T-helper 2 cell treated with Interferon-gamma antibody and Interleukin-4, amounts not matched to agents 5 μg/mL and 100 μg/mL, for 36 hours (primary cell): ENCODE measurements around the gene ZNF430.
A peak's percentile ranks its signal among the peaks of the same experiment; 100 is the strongest.

Source experiments
- DNase-seq: peaks from one replicate; pipeline ENCODE4 v3.0.0; 2021; ENCODE audit warnings: low spot score
- H3K27ac Mint-ChIP-seq: one replicate; pipeline ENCODE4 v1.8.0; 2021; ENCODE audit warnings: mild to moderate bottlenecking, mixed read lengths
- H3K27me3 Mint-ChIP-seq: one replicate; pipeline ENCODE4 v1.8.0; 2021; ENCODE audit warnings: low read depth, mixed read lengths
- H3K36me3 Mint-ChIP-seq: one replicate; pipeline ENCODE4 v1.8.0; 2021; ENCODE audit warnings: low read depth, mixed read lengths
- H3K4me1 Mint-ChIP-seq: one replicate; pipeline ENCODE4 v1.8.0; 2021; ENCODE audit warnings: low read depth, mixed read lengths
- H3K4me3 Mint-ChIP-seq: one replicate; pipeline ENCODE4 v1.8.0; 2022; ENCODE audit warnings: mild to moderate bottlenecking, moderate library complexity, mixed read lengths
- H3K9me3 Mint-ChIP-seq: one replicate; pipeline ENCODE4 v1.8.0; 2021; ENCODE audit warnings: mixed read lengths

ZNF430 gene

GRCh38 chr19:21084343-21084742 is 63.9 kb downstream of the ZNF430 start:
- no peaks in the 10 kb centered on the region for H3K27me3 Mint-ChIP-seq
- H3K36me3 Mint-ChIP-seq: peaks cover 60% of the 10 kb centered on the region
- H3K4me1 Mint-ChIP-seq: peaks cover 28% of the 10 kb centered on the region
- no peak overlapping the region for H3K4me3 Mint-ChIP-seq
- H3K27ac Mint-ChIP-seq: peak overlapping the region; percentile 64
- peak; percentile 25 for DNase-seq
- H3K9me3 Mint-ChIP-seq: no peaks in the 10 kb centered on the region

- Mint-ChIP-seq H3K4me3 (no peak overlapping the region), H3K27ac (no peak overlapping the region), H3K27me3 (no peaks in the 10 kb centered on the region), H3K36me3 (peaks cover 70% of the 10 kb centered on the region), H3K9me3 (no peaks in the 10 kb centered on the region), H3K4me1 (peaks cover 25% of the 10 kb centered on the region)
- DNase-seq: no peak
Measured at GRCh38 chr19:21087871-21088270, 67.4 kb downstream of the ZNF430 start.

- H3K9me3 Mint-ChIP-seq: peaks cover 10% of the 10 kb centered on the region
- H3K27me3 Mint-ChIP-seq: no peaks in the 10 kb centered on the region
- H3K36me3 Mint-ChIP-seq: peaks cover 66% of the 10 kb centered on the region
- H3K4me1 Mint-ChIP-seq: peaks cover 8% of the 10 kb centered on the region
- H3K4me3 Mint-ChIP-seq: no peak overlapping the region
- H3K27ac Mint-ChIP-seq: no peak overlapping the region
- DNase-seq: no peak
Measured at GRCh38 chr19:21092109-21092508, 71.7 kb downstream of the ZNF430 start.

- Mint-ChIP-seq H3K36me3 (peaks cover 70% of the 10 kb centered on the region), H3K4me3 (no peak overlapping the region), H3K4me1 (peaks cover 5% of the 10 kb centered on the region), H3K27ac (peak overlapping the region; percentile 45), H3K9me3 (peaks cover 15% of the 10 kb centered on the region), H3K27me3 (no peaks in the 10 kb centered on the region)
- DNase-seq: no peak
Measured at GRCh38 chr19:21094347-21095025, 74.0 kb downstream of the ZNF430 start.

- no peak for DNase-seq
- Mint-ChIP-seq H3K4me3 (no peak overlapping the region), H3K36me3 (peaks cover 73% of the 10 kb centered on the region), H3K27ac (no peak overlapping the region), H3K27me3 (no peaks in the 10 kb centered on the region), H3K9me3 (peaks cover 15% of the 10 kb centered on the region), H3K4me1 (peaks cover 13% of the 10 kb centered on the region)
Measured at GRCh38 chr19:21098291-21098690, 77.8 kb downstream of the ZNF430 start.

GRCh38 chr19:21101521-21102242 is 81.2 kb downstream of the ZNF430 start:
- Mint-ChIP-seq H3K4me1 (peaks cover 10% of the 10 kb centered on the region), H3K27me3 (no peaks in the 10 kb centered on the region), H3K9me3 (peaks cover 11% of the 10 kb centered on the region), H3K4me3 (no peak overlapping the region), H3K36me3 (peaks cover 73% of the 10 kb centered on the region), H3K27ac (no peak overlapping the region)
- no peak for DNase-seq

- no peaks in the 10 kb centered on the region for H3K27me3 Mint-ChIP-seq
- peaks cover 87% of the 10 kb centered on the region for H3K36me3 Mint-ChIP-seq
- peaks cover 50% of the 10 kb centered on the region for H3K9me3 Mint-ChIP-seq
- no peaks in the 10 kb centered on the region for H3K4me1 Mint-ChIP-seq
- no peak overlapping the region for H3K4me3 Mint-ChIP-seq
- no peak for DNase-seq
- H3K27ac Mint-ChIP-seq: no peak overlapping the region
Measured at GRCh38 chr19:21109116-21109515, 88.7 kb downstream of the ZNF430 start.
